GM18907 (cell line): Measurements from ENCODE around the gene UBL4A.

Experiments used
- ATAC-seq: cut with Tn5 transposase; IDR thresholded peaks from one replicate; pipeline ENCODE4 v1.9.1; 2021; ENCODE audit warnings: mild to moderate bottlenecking, moderate library complexity; ENCODE audit not compliant: unreplicated experiment

The UBL4A gene

DNA sequence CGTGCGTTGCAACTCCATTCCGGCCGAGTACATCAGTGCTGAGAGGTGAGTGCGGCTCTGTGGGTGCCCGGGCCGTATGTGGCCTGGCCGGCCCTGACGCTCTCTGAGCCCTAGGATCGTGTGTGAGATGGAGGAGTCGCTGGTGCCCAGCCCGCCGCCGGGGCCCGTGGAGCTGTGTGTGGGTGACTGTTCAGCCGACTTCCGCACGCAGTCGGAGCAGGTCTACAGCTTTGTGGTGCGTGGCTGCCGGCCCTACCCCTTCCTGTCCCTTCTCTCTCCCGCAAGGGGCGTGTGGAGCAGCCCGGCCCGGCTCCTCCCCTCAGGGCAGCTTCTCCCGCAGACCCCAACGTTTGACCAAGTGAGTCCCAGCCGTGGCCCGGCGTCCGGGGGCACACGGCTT is 20.4 kb downstream of the UBL4A start:
- no peak for ATAC-seq

GRCh38 chrX:154465601-154466000 is 20.8 kb downstream of the UBL4A start:
- no peak for ATAC-seq

DNA sequence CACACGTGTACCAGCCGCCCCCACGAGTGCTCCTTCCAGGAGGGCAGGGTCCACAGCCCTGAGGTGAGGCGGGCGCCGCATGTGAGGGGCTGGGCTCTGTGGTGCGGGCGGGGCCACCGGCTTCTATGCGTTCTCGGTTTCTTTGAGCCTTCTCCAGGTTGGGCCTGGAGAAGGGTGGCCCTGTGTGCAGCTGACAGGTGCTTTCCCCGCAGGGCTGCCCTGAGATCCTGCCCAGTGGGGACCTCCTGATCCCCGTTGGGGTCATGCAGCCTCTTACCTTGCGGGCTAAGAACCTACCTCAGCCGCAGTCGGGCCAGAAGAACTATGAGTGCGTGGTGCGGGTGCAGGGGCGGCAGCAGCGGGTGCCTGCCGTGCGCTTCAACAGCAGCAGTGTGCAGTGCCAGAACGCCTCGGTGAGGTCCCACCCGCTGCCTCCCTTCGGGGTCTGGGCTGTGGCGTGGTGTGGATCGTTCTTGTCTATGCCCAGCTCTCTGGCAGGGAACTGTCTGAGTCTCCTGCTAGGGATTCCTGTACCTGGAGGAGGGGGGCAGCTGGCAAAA is 21.5 kb downstream of the UBL4A start:
- no peak for ATAC-seq

- no peak for ATAC-seq
Observed at GRCh38 chrX:154463611-154464220, 22.7 kb downstream of the UBL4A start.

GRCh38 chrX:154462396-154462795 is 24.0 kb downstream of the UBL4A start:
- no peak for ATAC-seq

DNA sequence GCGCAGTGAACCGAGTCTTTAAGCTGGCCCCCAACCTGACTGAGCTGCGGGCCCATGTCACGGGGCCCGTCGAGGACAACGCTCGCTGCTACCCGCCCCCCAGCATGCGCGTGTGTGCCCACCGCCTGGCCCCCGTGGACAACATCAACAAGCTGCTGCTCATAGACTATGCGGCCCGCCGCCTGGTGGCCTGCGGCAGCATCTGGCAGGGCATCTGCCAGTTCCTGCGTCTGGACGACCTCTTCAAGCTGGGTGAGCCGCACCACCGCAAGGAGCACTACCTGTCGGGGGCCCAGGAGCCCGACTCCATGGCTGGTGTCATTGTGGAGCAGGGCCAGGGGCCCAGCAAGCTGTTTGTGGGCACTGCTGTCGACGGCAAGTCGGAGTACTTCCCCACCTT is 26.1 kb downstream of the UBL4A start:
- ATAC-seq, result no peak

DNA sequence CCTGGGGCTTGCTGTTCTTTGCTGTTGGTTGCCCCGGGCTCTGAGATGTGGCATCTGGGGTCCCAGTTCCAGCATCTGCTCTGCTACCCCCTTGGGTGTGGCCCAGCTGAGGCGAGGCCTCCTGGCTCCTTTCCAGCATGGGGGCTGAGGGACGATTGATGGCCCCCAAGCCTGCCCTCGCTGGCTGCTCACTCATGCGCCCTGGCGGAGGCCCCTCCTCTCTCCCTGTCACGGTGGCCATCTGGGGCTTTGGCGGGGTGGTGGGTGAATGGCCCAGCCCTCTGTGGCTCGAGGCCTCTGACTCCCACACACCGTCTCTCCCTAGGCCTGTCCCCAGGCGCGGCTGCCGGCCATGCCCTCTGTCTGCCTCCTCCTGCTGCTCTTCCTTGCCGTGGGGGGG is 26.6 kb downstream of the UBL4A start:
- ATAC-seq, result no peak

DNA sequence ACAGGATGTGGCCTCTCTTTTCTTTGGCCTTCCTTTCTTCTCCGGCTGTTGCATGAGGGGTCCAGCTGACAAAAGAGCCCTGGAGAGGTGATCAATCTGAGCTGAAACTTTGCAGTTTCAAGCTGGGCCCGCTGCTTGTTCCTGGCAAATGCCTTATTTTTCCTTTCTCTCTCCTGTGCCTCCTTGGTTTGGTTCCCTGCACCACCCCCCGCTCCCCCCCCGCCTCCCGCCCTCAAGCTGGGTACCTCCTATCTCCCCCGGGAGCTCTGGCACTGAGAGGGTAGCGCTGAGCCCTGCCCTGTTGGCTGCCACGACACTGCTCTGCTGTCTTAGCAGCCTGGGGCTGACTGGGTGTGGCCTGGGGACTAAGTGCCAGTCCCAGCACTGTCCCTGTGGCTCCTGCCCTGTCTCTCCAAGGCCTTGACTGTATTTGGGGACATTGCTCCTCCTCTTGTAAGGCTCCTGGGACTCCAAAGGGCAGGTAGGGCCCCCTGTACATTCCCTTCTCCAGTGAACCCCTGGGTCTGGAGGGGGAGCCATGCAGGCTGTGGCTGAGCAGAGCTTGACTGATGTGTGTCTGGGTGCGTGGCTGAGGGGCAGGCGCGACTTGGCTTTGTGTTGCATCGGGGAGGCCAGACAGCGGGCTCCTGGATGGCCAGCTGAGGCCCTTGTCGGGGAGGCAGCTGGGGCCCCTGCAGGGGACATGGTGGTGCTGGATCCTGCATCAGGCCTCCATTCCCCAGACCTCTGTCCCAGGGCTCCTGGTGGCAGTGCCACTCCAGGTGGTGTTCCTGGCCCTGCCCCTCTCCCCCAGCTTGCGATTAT is 27.2 kb downstream of the UBL4A start:
- ATAC-seq, result no peak

GRCh38 chrX:154458116-154458953 is 28.1 kb downstream of the UBL4A start, which contains the start of gene PLXNA3:
TSS of gene PLXNA3 (plus strand) at chrX:154458281. CDS start at chrX:154460184, 1,903 bp downstream.
- peak; percentile 57 for ATAC-seq

- ATAC-seq, result peak; percentile 39
Observed at GRCh38 chrX:154457491-154458115, 28.8 kb downstream of the UBL4A start.

DNA sequence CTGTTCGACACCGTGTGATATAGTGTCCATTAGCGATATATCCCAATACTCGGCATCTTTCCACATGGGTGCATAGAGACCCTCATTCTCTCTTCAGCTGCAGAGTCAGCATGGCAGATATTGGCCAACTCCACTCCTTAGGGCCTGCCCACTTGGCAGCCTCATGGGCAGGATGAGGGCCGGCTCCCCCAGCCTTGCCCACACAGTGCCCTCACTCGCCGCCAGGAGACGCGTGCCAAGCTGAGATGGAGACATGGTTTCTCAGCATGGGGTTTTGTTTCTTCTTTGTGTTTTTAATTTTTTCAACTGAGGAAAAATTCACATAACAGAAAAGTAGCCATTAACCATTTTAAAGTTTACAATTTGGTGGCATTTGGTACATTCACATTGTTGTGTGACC is 33.6 kb downstream of the UBL4A start:
- ATAC-seq, result no peak

- no peak for ATAC-seq
Observed at GRCh38 chrX:154450312-154450711, 36.1 kb downstream of the UBL4A start.

- ATAC-seq, result no peak
Observed at GRCh38 chrX:154449618-154450017, 36.8 kb downstream of the UBL4A start.

GRCh38 chrX:154448484-154448883 is 37.9 kb downstream of the UBL4A start:
- ATAC-seq, result no peak

DNA sequence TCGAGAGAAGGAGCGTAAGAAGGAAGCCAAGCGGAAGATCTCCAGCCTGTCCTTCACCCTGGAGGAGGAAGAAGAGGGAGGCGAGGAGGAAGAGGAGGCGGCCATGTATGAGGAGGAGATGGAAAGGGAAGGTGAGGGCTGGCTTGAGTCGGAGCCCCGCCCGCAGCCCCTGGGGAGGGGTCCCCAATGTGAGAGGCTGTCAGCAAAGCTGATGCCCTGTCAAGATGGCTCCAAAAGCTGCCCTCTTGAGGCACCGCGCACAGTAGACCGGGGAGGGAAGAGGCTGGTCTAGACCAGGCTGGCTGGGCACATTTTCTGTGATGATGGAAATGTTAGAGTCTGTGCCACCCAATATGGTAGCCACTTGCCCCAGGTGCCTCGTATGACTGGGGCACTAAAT is 40.0 kb downstream of the UBL4A start:
- no peak for ATAC-seq

DNA sequence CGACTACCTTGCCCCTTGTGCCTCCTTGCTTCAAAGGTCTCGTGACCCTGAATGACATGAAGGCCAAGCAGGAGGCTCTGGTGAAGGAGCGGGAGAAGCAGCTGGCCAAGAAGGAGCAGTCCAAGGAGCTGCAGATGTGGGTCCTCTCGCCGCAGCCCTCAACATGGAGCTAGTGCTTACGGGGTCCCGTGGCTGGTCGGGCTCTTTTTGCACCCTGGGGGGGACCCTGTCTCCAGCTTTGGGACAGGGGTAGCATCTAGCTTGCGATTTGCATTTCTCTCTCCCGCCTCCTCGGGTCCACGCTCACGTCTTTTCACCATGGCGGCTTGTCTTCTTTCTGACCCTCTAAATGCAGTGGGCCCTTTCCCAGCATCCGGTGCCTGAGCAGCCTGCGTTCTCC is 40.6 kb downstream of the UBL4A start:
- ATAC-seq, result no peak

DNA sequence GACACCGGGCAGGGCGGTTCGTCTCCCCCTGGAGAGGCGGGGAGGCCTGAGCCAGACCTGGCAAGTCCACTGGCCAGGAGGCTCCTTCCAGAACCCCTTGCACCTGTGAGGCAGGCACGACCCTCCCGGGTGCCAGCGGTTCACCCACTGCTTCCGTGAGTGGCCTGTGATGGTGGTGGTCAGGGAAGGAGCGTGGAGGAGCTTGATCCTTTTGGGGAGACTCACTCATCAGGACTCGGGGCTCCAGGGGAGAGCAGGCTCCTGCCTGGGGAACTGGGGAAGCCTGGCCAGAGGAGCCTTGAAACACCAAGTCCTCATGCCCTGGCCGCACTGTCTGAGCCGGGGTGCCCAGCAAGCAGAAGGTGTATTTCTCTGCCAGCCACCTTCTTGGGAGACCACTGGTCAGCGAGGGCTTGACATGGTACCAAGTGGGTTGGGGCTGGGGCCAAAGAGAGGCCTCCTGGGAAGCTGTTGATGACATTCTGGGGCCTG is 41.6 kb downstream of the UBL4A start:
- ATAC-seq, result no peak

- ATAC-seq, result peak; percentile 57
Observed at GRCh38 chrX:154443992-154444754, 42.2 kb downstream of the UBL4A start, which contains the start of gene FAM50A. TSS of gene FAM50A (plus strand) at chrX:154444141. CDS start at chrX:154444236, 95 bp downstream.

- ATAC-seq, result no peak
Observed at GRCh38 chrX:154443479-154443910, 42.9 kb downstream of the UBL4A start.
